Stimulated activated CD8-positive, alpha-beta memory T cell treated with anti-CD3 and anti-CD28 coated beads, Interleukin-4, amount 100 ng/mL, for 4 hours (primary cell): ENCODE measurements around the gene TLCD5.

Experiments used
- DNase-seq, 2 donors: peaks; one replicate each; pipeline ENCODE4 v3.0.0-alpha.2; 2020; ENCODE audit warnings: low read depth in 2 of 2, low spot score in 1 of 2

The TLCD5 gene

DNA sequence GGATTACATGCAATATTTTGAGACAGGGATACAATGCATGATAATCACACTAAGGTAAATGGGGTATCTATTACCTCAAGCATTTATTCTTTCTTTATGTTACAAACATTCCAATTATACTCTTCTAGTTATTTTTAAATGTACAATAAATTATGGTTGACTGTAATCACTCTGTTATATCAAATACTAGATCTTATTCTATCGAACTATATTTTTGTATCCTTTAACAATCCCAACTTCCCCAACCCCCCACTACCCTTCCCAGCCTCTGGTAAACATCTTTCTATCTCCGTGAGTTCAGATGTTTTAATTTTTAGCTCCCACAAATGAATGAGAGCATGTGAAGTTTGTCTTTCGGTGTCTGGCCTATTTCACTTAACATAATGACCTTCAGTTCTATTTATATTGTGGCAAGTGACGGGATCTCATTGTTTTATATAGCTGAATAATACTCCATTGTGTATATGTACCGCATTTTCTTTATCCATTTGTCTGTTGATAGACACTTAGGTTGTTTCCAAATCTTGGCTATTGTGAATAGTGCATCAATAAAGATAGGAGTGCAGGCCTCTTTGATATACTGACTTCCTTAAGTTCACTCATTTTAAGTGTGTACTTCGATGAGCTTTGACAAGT, 51.6 kb downstream of the TLCD5 start:
- no peak for DNase-seq

DNA sequence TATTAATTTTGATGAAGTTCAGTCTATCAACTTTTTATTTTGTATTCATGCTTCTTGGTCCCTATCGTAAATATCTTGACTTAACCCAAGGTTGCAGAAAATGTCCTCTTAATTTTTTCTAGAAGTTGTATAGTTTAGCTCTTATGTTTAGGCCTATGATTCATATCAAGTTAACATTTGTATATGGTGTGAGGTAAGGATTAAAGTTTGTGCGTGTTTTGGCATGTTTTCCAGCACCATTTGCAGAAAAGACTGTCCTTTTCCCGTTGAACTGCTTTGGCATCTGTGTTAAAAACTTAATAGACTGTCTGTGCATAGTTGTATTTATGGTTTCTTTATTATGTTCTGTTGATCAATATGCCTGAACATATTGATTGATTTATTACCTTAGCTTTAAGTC, 53.4 kb downstream of the TLCD5 start:
- no peak for DNase-seq

DNA sequence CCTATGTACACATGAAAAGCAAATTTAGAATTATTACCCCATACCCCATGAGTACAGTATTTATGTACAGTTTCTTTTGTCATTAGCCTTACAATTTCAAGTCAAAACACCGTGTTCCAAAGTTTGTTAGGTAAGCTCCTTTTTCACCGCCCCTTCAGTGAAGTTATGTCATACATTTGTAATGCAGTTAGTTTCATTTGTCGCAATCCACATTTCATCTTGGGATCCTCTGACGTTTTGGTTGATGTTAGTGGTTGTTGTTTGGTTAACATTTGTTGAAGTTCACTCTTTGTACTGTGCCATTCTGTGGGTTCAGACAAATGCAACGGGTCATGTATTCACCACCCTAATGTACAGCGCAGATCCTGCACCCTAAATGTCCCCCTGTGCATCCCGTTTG, 56.3 kb downstream of the TLCD5 start:
- no peak for DNase-seq
